T1000 (cell line): Measurements from ENCODE around the gene KRTAP10-12.
"Not testable (repeated sequence)": the region's sequence is repeated elsewhere in the genome, so short reads cannot be mapped to it uniquely, and the experiment has no call there.

ENCODE experiments used
- DNase-seq: peaks from one replicate; lab custom pipeline; 2025; ENCODE audit warnings: mixed read lengths; lab: John Stamatoyannopoulos, UW

Gene KRTAP10-12, protein sequence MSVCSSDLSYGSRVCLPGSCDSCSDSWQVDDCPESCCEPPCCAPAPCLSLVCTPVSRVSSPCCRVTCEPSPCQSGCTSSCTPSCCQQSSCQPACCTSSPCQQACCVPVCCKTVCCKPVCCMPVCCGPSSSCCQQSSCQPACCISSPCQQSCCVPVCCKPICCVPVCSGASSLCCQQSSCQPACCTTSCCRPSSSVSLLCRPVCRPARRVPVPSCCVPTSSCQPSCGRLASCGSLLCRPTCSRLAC

DNA sequence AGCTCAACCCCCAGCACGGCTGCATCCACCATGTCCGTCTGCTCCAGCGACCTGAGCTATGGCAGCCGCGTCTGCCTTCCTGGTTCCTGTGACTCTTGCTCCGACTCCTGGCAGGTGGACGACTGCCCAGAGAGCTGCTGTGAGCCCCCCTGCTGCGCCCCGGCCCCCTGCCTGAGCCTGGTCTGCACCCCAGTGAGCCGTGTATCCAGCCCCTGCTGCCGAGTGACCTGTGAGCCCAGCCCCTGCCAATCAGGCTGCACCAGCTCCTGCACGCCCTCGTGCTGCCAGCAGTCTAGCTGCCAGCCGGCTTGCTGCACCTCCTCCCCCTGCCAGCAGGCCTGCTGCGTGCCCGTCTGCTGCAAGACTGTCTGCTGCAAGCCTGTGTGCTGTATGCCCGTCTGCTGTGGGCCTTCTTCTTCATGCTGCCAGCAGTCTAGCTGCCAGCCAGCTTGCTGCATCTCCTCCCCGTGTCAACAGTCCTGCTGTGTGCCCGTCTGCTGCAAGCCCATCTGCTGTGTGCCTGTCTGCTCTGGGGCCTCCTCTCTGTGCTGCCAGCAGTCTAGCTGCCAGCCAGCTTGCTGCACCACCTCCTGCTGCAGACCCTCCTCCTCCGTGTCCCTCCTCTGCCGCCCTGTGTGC is at the start of gene KRTAP10-12:
Gene KRTAP10-12, plus strand, starts transcription at position 1 of the 639 bp plus-strand sequence. Its CDS starts 30 bp downstream, at position 31.
- not testable (repeated sequence) for DNase-seq

- DNase-seq = no peak
These were observed 49.8 kb upstream of the KRTAP10-12 start for GRCh38 chr21:44647222-44647552.

DNA sequence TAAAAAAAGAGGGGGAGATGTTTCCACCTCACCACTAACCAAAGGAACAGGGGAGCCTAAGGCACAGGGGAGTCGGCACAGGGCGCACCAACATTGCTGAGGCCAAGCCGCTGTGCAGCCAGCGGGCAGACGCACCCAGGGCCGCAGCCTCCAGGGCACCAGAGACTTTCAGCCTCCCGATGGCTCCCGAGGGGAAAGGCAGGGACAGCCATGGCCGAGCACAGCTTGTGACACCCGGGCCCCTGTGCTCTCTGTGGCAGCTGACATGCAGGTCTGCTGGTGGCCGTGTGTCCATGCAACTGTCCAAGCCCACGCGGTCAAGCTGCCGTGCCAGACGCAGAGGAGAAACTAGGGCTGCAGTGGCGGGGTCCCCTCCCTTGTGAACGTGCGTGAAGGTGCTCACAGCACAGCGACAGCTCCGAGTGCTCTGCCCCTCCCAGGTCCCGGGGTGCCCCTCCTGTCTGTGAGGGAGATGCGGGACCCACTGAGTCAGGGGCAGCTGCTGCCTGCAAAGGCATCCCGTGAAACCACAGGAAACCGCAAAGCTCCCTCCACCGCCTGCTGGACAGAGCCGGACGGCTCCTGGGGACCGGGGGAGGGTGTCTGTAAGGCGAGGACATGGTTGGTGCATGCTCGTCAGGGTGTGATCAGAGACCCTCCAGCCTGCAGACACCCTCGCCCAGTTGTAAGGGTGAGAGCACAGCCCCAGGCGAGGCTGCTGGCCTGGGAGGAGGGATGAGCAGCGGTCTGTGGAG is 48.2 kb upstream of the KRTAP10-12 start:
- DNase-seq = no peak

DNA sequence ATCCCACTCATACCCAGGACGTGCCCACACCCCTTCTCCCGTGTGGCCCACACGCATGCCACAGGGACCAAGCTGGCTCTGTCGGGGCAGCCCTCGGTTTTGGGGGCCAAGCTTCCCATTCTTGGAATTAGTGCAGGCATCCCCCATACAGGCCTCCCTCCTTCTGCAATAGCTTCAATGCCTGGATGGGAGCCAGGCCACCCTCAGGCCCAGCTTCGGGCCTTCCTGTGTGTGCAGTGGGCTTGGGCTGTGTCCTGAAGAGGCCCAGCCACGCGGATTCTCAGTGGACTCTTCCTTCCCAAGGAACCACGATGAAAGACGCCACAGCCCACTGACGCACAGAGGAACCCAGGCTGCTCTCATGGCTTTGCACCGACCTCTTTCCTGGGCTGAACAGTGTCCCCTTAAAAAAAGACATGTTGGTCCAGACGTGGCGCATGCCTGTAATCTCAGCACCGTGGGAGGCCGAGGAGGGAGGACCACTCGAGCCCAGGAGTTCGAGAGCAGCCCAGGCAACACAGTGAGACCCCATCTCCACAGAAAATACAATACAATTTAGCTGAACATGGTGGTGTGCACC is 47.4 kb upstream of the KRTAP10-12 start:
- DNase-seq = no peak

GRCh38 chr21:44650265-44650972 is 46.6 kb upstream of the KRTAP10-12 start:
- no peak for DNase-seq

DNA sequence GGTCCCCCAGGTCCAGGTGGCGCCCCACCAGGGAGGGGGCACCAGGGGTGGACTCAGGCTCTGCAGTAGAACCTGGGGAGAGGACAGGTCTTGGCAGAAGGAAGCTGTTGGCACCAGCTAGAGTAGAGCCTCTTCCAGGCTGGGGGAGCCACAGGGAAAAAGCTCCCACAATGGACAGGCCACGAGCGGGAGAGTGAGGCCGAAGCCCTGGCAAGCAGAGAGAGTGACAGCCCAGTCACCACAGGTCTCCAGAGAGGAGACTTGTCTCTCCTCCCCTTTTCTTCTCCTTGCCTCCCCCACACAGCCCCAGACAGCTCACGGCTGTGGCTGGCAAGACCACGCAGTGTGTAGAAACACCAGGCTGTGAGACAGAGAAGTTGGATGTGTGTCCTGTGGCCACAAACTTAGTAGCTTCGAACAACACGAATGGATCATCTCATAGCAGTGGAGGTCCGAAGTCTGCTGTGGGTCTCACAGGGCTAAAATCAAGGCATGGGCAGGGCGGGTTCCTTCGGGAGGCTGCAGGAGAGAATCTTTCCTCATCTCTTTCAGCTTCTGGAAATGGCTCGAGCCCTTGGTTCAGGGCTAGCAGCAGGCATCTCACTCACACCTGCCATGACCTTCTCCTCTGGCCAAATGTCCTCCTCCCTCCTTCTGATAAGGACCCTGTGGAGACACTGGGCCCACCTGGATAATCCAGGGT is 45.8 kb upstream of the KRTAP10-12 start:
- no peak for DNase-seq

DNA sequence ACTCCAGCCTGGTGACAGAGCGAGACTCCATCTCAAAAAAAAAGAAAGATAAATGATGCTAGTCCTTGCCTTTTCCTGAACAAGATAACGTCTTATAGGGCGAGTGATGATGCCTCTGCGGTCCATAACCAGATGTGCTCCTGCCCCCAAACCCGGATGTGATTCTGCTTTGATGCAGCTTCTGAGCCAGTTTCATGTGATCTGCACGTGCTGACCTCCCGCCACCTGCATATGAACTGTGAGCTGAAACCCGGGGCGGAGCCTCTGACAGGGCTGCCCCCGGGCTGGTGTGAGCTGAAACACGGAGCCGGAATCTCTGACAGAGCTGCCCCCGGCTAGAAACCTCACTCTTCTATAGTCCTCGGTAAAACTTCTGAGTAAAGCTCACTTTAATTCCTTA is 43.8 kb upstream of the KRTAP10-12 start:
- no peak for DNase-seq

- DNase-seq = no peak
These were observed 43.1 kb upstream of the KRTAP10-12 start for GRCh38 chr21:44653656-44654575.

GRCh38 chr21:44654576-44655175 is 42.3 kb upstream of the KRTAP10-12 start, which contains the start of gene KRTAP12-4:
TSS of gene KRTAP12-4 (minus strand) at chr21:44654659. CDS start at chr21:44654614, 45 bp downstream.
- DNase-seq = no peak

DNA sequence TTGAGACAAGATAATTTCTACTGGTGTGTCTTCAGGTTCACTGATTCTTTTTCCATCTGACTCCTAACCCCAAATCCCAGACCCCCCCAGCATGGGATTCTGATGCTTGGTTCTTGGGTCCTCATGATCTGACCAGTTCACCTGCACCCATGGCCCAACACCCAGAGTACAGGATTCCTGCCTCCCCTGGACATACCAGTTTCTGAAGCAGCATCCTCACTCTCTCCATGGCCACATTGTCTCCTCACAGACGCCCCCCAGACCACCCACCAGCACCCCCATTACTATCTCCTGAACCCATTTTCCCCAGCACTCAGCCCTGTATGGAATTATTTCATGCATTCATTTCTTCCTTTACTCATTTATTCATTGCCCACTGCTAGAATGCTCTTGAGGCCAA is 40.1 kb upstream of the KRTAP10-12 start:
- DNase-seq = no peak

GRCh38 chr21:44657635-44658540 is 39.1 kb upstream of the KRTAP10-12 start, which contains the start of gene KRTAP12-3:
TSS of gene KRTAP12-3 (plus strand) at chr21:44657932. CDS start at chr21:44657980, 48 bp downstream.
- no peak for DNase-seq

GRCh38 chr21:44658541-44658910 is 38.4 kb upstream of the KRTAP10-12 start:
- DNase-seq = no peak

- DNase-seq = no peak
These were observed 37.9 kb upstream of the KRTAP10-12 start for GRCh38 chr21:44658913-44659595.

- DNase-seq = not testable (repeated sequence)
These were observed 35.4 kb upstream of the KRTAP10-12 start for GRCh38 chr21:44661567-44661966.

- DNase-seq = no peak
These were observed 32.3 kb upstream of the KRTAP10-12 start for GRCh38 chr21:44664691-44665090.

- no peak for DNase-seq
These were observed 30.3 kb upstream of the KRTAP10-12 start, which contains the start of gene KRTAP12-2 for GRCh38 chr21:44666401-44667320. TSS of gene KRTAP12-2 (minus strand) at chr21:44666927. CDS start at chr21:44666886, 41 bp downstream.

GRCh38 chr21:44667612-44668011 is 29.4 kb upstream of the KRTAP10-12 start:
- DNase-seq = no peak
